H1 (cell line): Measurements from ENCODE around the gene ELMO2. TPM values are rescaled to one million over a fixed set of nuclear protein-coding genes. Genes with fewer than 3 reads are reported as not detected.

Source experiments
- CBX8 ChIP-seq: fragments of 300-800, 300-1000 bp; sonication (generic); IDR thresholded peaks from 2 replicates; pipeline ENCODE4 v1.7.1; 2016; ENCODE audit warnings: low read depth, low read length, borderline replicate concordance
- HDAC2 ChIP-seq, 2 experiments: fragments of 300-600 bp in 1 of 2; sonication (generic) in 1 of 2; IDR thresholded peaks; 2 replicates each; pipeline ENCODE4 v1.6.1; 2011 to 2012; ENCODE audit warnings: low read depth in 2 of 2, low read length in 2 of 2, mild to moderate bottlenecking in 2 of 2, moderate library complexity in 2 of 2, borderline replicate concordance in 1 of 2, inconsistent platforms in 1 of 2
- KDM1A ChIP-seq: fragments of 200-600, 300-600 bp; sonication (generic); IDR thresholded peaks from 2 replicates; pipeline ENCODE4 v1.7.1; 2016; ENCODE audit warnings: mild to moderate bottlenecking, low read length, borderline replicate concordance
- SAP30 ChIP-seq: fragments of 300-600 bp; sonication (generic); IDR thresholded peaks from 2 replicates; pipeline ENCODE4 v1.7.1; 2012; ENCODE audit warnings: low read length, moderate library complexity, mild to moderate bottlenecking, inconsistent platforms; ENCODE audit not compliant: insufficient read depth, insufficient replicate concordance
- SIN3A ChIP-seq, 2 experiments: IDR thresholded peaks in 1 of 2; conservative IDR thresholded peaks in 1 of 2; 2 replicates each; pipeline ENCODE4 v1.6.1; 2011 to 2012; ENCODE audit warnings: low read length in 2 of 2, improper control_type of control experiment in 1 of 2, low read depth in 1 of 2, mild to moderate bottlenecking in 1 of 2
- SP1 ChIP-seq: IDR thresholded peaks from 2 replicates; pipeline ENCODE4 v1.6.1; 2011; ENCODE audit warnings: low read depth, low read length
- TAF7 ChIP-seq: optimal IDR thresholded peaks from 2 replicates; pipeline ENCODE3; 2011; ENCODE audit warnings: low read depth, mild to moderate bottlenecking, inconsistent platforms, low read length, moderate library complexity, borderline replicate concordance
- polyA plus RNA-seq, 7 experiments: library from polyadenylated mRNA; depleted of rRNA in 3 of 7; stranded (reverse) in 5 of 7; unstranded in 2 of 7; fragments of >200 nt in 5 of 7; fragments of 200-250 nt in 2 of 7; gene quantifications; 1 replicate in 5 of 7; 2 replicates in 1 of 7; 4 replicates in 1 of 7; pipeline versions ENCODE4 v1.2.1 to v1.2.3, GENCODE V29; 2011 to 2013; ENCODE audit warnings: missing spikeins in 2 of 7, mixed read lengths in 2 of 7
- total RNA-seq: library from RNA; stranded (reverse); fragmentation: NEBNext Ultra II Directional; extraction: Animal tissue kit (Norgen Biotek cat#: 25700); gene quantifications from 2 replicates; pipeline ENCODE4 v1.2.1, GENCODE V29; 2021
- TF ChIP-seq, protein P1 (sequence below): fragments of 300-600 bp; sonication (generic); IDR thresholded peaks from 2 replicates; pipeline ENCODE4 v1.7.1; 2012; ENCODE audit warnings: low read length, moderate library complexity, mild to moderate bottlenecking, inconsistent platforms; ENCODE audit not compliant: insufficient replicate concordance
- TF ChIP-seq, protein P2 (sequence below): IDR thresholded peaks from 2 replicates; pipeline ENCODE4 v1.6.1; 2012; ENCODE audit warnings: inconsistent platforms

The ELMO2 gene
- total and polyA plus RNA-seq, 2 of the 8 experiments (the other 6 are each of a cell fraction or from before 2014, with no cell fraction given) = 34.3 to 39.7 TPM

DNA sequence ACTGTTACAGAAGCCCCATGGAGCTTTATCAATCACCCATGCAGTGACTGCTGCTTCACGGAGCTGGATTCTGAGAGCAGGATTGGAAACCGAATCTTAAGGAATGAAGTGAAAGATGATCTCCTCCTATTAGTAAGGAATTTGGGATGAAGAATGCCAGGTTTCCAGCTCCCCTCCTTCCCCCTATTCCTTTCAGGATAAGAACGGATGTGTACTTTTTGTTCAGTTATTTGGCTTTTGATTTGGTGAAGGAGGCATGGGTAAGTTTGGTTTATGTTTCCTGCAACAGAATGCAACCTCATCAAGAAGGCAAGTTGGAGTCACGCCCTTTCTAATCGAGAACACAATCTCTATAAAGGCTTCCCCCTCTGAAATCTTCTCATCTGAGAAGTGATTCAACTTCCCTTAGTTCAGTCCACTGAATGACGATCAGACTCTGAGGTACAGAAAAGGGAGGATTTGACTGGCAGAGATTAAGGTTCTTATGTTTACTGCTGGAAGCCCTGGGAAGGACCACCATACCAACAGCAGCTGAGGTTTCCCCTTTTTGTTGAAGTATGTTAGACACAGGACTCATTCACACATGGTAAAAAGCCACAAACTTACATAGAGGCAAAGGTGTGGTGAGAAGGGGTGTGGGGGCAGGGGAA, 5.5 kb downstream of the ELMO2 start (continued):
- TF ChIP-seq, protein P1, sequence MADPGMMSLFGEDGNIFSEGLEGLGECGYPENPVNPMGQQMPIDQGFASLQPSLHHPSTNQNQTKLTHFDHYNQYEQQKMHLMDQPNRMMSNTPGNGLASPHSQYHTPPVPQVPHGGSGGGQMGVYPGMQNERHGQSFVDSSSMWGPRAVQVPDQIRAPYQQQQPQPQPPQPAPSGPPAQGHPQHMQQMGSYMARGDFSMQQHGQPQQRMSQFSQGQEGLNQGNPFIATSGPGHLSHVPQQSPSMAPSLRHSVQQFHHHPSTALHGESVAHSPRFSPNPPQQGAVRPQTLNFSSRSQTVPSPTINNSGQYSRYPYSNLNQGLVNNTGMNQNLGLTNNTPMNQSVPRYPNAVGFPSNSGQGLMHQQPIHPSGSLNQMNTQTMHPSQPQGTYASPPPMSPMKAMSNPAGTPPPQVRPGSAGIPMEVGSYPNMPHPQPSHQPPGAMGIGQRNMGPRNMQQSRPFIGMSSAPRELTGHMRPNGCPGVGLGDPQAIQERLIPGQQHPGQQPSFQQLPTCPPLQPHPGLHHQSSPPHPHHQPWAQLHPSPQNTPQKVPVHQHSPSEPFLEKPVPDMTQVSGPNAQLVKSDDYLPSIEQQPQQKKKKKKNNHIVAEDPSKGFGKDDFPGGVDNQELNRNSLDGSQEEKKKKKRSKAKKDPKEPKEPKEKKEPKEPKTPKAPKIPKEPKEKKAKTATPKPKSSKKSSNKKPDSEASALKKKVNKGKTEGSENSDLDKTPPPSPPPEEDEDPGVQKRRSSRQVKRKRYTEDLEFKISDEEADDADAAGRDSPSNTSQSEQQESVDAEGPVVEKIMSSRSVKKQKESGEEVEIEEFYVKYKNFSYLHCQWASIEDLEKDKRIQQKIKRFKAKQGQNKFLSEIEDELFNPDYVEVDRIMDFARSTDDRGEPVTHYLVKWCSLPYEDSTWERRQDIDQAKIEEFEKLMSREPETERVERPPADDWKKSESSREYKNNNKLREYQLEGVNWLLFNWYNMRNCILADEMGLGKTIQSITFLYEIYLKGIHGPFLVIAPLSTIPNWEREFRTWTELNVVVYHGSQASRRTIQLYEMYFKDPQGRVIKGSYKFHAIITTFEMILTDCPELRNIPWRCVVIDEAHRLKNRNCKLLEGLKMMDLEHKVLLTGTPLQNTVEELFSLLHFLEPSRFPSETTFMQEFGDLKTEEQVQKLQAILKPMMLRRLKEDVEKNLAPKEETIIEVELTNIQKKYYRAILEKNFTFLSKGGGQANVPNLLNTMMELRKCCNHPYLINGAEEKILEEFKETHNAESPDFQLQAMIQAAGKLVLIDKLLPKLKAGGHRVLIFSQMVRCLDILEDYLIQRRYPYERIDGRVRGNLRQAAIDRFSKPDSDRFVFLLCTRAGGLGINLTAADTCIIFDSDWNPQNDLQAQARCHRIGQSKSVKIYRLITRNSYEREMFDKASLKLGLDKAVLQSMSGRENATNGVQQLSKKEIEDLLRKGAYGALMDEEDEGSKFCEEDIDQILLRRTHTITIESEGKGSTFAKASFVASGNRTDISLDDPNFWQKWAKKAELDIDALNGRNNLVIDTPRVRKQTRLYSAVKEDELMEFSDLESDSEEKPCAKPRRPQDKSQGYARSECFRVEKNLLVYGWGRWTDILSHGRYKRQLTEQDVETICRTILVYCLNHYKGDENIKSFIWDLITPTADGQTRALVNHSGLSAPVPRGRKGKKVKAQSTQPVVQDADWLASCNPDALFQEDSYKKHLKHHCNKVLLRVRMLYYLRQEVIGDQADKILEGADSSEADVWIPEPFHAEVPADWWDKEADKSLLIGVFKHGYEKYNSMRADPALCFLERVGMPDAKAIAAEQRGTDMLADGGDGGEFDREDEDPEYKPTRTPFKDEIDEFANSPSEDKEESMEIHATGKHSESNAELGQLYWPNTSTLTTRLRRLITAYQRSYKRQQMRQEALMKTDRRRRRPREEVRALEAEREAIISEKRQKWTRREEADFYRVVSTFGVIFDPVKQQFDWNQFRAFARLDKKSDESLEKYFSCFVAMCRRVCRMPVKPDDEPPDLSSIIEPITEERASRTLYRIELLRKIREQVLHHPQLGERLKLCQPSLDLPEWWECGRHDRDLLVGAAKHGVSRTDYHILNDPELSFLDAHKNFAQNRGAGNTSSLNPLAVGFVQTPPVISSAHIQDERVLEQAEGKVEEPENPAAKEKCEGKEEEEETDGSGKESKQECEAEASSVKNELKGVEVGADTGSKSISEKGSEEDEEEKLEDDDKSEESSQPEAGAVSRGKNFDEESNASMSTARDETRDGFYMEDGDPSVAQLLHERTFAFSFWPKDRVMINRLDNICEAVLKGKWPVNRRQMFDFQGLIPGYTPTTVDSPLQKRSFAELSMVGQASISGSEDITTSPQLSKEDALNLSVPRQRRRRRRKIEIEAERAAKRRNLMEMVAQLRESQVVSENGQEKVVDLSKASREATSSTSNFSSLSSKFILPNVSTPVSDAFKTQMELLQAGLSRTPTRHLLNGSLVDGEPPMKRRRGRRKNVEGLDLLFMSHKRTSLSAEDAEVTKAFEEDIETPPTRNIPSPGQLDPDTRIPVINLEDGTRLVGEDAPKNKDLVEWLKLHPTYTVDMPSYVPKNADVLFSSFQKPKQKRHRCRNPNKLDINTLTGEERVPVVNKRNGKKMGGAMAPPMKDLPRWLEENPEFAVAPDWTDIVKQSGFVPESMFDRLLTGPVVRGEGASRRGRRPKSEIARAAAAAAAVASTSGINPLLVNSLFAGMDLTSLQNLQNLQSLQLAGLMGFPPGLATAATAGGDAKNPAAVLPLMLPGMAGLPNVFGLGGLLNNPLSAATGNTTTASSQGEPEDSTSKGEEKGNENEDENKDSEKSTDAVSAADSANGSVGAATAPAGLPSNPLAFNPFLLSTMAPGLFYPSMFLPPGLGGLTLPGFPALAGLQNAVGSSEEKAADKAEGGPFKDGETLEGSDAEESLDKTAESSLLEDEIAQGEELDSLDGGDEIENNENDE = no peak
- TF ChIP-seq SIN3A (conservative IDR thresholded peaks at IDR 0.05 in 1 of 2, IDR thresholded peaks at IDR 0.05 in 1 of 2; ENCODE audit: low read depth in 1 of 2, low read length in 2 of 2) = no peak
- TF ChIP-seq HDAC2 (IDR thresholded peaks at IDR 0.05; ENCODE audit: borderline replicate concordance in 1 of 2, low read depth in 2 of 2, low read length in 2 of 2) = no peak
- TF ChIP-seq TAF7 = no peak
- TF ChIP-seq SAP30 = no peak
- no peak for TF ChIP-seq KDM1A
- TF ChIP-seq, protein P2, sequence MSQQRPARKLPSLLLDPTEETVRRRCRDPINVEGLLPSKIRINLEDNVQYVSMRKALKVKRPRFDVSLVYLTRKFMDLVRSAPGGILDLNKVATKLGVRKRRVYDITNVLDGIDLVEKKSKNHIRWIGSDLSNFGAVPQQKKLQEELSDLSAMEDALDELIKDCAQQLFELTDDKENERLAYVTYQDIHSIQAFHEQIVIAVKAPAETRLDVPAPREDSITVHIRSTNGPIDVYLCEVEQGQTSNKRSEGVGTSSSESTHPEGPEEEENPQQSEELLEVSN = no peak
- no peak for TF ChIP-seq CBX8
- TF ChIP-seq SP1 = peak; percentile 91
- TF ChIP-seq, all 59 proteins: peak for 1
